HEK293 (cell line): ENCODE measurements around the gene LMCD1.

Experiments used
- CTCF ChIP-seq: fragments of 450-650 bp; formaldehyde crosslinking; IDR thresholded peaks from 2 replicates; pipeline ENCODE4 v1.5.1; 2016; ENCODE audit warnings: missing biosample characterization, missing genetic modification characterization
- ZNF362 ChIP-seq: fragments of 450-650 bp; formaldehyde crosslinking; IDR thresholded peaks from 2 replicates; pipeline ENCODE4 v1.5.1; 2016; ENCODE audit warnings: missing biosample characterization, missing genetic modification characterization
- ZNF701 ChIP-seq: fragments of 450-650 bp; formaldehyde crosslinking; IDR thresholded peaks from 2 replicates; pipeline ENCODE4 v1.5.1; 2016; ENCODE audit warnings: missing biosample characterization, missing genetic modification characterization

- TF ChIP-seq CTCF (tag by site-specific recombination) (no peak), ZNF362 (tag by site-specific recombination) (no peak), ZNF701 (tag by site-specific recombination) (no peak)
These were observed 19.3 kb downstream of the LMCD1 start for GRCh38 chr3:8520816-8521403.
